CD4-positive, alpha-beta T cell treated with Interleukin-6 at 100 ng/mL for 8 hours (primary cell): Measurements from ENCODE around the gene ASTN1.

Experiments used
- DNase-seq: peaks from one replicate; pipeline ENCODE4 v3.0.0-alpha.2; 2020; ENCODE audit warnings: mixed read lengths, low spot score

The ASTN1 gene

GRCh38 chr1:176993587-176993986 lies 170.9 kb downstream of the ASTN1 start:
- DNase-seq: no peak

- DNase-seq: no peak
Observed at GRCh38 chr1:176989754-176990153, 174.8 kb downstream of the ASTN1 start.

DNA sequence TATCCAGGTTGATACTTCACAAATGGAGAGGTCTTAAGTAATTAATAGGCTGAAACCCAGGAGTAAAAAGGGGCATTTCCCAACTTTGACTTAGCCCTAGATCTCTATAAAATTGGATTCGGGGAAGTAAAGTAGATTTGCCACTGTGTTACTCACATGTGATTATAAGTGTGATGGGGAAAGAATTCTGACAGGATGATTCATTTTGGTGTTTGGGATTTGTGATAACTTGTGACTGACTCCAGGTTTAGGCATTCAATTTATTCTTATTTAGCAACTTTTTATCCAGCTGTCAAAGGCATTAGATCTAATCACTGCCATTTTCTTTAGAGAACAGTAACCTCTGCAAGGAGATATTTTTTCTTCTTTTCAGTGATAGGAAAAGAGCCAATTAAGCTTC lies 175.5 kb downstream of the ASTN1 start:
- DNase-seq: no peak

- no peak for DNase-seq
Observed at GRCh38 chr1:176987016-176987415, 177.5 kb downstream of the ASTN1 start.

DNA sequence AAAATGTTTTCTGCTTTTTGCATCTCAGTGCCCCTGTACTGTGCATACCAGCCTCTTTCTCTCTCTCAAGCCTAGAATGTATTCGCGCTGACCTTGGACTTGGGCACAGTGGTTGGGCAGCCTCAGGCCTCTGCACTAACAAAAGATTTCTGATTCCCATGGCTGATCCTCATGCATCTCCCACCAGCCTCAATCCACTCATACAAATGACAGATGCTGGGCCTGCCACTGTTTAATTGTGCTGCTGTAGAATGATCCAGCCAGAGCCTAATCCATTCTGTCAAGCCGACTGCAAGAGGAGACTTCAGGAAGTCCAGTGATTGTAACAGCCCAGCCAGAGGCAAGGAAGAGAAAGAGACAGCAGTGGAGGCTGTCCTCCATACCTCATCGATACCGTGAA lies 180.8 kb downstream of the ASTN1 start:
- DNase-seq: no peak

DNA sequence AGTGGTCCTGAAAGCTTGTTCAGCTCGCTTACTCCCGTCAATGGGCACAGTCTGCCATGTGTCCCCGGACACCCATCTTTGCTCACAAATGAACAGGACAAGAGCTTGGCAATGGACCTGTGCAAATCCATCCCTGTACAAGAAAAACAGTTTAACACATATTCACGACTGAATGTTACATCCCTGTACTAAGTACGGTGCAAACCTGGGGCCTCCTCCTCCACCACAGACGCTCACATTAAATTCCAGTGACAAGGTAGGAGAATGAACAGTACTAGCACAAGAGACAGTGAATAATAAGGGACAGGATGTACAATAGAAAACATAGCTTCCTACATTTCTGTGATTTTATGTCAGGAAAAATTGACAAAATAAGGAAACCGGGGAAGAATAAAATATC lies 187.7 kb downstream of the ASTN1 start:
- no peak for DNase-seq

DNA sequence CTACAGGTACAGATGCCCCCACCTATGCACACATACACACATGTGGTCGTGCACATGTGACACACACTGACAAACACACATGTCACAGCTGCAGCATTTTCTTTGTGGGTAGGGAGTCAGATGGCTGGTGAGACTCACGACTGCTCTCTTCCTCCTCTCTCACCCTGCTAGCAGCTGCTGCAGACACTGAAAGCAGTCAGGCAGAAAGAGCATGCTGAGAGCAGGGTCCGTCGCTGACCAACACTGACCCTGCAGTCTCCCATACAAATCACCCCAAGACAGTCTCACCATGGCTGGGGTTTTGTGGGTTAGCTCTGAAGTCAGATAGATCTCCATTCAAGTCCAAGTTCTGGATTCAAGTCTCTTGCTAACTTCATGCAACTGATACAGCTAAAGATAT lies 188.3 kb downstream of the ASTN1 start:
- DNase-seq: no peak

DNA sequence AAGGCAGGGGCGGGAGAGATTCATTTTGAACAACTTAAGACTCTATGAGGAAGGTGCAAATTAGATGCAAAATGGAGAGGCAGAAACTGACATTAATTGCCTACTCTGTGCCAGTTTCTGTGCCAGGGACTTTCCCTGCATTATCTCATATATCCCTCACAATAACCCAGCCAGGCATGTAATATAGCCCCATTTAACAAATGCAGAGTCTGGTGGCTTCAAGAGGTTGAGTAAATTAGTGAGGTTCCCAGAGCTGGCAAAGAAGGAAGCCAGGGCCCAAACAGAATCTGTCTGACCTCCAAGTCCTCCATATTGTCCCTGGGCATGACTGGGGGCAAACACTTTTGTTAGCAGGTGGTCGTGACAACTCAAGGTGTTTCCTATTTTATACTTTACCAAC lies 199.8 kb downstream of the ASTN1 start:
- no peak for DNase-seq

DNA sequence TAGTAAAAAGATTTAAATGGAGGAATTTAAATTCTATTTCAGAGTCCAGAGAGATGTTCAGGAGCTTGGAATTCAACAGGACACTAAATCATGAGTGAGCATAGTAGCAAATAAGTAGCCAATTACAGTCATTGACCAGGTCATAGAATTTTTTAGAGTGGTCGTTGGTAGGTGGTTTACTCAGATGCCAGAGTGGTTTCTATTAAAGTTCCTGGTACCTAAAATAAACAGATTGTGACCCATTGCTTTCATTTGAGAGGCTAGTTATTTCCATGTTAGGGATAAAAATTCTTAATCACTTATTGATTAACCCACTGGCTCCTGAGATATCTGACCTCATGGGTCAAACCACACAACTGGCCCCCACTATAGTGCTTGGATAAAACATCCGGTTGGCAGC lies 201.3 kb downstream of the ASTN1 start:
- no peak for DNase-seq

DNA sequence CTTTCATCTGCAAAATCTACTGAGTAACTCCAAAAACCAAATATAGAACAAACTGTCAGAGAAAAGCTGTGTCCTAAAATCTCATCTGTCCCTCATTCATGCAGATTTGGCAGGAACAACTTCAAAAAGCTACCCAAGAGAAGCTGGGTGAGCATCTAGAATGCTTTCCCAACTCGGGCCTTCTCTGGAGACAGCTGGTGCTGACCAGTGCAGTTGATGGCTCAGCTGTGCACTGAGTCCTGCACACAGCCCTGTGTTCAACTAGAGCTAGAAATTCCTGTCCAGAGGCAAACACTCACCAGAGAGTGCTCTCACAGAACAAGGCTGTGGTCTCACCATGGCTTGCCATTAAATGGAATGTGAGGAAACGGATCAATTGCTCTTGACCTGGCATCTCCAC lies 202.8 kb downstream of the ASTN1 start:
- DNase-seq: no peak

DNA sequence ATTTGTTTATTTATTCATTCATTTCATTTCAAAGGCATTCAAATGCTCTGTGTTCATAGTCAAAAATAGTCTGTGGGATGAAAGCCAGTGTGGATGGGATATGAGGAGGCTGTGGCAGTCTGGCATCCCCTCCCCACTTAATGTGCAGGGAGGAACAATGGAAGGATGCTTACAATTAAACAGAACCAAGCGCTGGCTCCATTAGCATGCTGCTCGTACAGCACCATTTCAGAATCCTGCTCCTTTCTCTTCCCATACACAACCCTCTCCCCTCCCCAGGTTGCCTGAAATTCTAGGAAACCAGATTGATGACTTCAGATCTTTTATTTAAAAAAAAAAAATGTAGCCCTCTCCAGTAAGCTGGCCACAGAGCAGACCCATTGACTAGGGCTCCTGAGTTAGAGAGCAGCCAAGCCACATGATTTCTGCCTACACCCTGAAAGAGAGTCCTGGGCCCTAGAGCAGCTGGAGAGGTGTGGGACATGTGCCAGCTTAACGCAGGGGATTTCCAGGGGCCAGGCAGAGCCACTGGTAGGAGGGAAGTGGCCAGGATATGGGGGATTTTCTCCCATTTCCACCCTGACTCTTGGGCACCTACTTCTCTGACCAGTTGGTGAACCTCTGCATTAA lies 205.2 kb downstream of the ASTN1 start:
- DNase-seq: no peak

DNA sequence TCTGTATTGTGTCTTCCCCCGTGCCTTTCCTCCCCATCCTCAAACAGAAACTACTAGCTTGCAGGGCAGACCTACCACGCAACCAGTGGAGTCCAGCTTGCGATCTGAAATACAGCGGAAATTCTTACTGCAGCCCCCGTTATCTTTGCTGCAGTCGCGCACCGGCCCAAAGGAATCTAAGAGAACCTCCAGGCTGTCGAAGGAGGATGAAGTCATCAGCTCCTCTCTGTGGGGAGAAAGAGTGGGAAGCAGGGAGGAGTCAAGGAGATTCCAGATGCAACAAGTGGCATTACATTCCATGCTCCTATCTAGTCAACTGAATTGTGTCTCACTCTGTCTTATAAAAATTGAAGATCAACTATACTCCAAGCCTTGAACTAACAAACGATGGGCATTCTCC lies 206.9 kb downstream of the ASTN1 start:
- DNase-seq: no peak

DNA sequence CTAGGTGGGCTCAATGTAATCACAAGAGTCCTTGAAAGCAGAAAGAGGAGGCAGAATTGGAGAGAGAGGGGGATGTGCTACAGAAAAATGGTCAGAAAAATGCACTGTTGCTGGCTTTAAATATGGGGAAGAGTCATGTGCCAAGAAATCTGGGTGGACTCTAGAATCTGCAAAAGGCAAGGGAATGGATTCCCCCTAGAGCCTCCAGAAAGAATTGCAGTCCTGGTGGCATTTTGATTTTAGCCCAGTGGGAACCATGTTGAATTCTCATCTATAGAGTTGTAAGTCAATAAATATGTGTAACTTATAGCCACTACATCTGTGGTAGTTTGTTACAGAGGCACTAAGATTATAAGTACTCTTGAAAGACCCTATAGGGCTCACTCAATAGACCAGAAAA lies 210.3 kb downstream of the ASTN1 start:
- DNase-seq: no peak

DNA sequence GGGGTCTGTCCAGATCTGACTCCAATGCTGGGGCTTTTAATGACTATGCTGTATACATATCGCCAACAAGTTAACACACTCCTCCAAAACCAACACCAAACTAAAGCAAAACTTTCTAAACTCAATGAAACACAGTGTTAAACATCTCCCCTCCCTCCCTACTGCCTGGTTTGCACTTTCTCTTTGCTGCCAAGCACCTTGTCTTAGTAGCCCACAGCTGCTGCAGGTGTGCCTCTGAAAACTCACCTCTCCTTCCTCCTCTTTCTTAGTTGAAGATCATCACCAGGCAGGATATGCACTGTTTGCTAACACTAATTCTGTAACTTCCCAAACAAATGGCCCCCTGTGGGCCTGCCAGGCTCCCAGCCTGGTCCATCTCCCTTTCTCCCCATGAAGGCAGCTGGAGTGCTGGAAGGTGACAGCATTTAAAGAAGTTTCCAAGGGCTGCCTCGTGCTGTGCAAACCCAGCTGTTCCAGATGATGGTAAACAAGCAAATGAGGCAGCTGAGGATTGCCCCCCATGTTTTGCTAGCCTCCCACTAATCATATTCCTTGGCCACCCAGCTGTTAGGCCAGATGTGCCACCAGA lies 213.7 kb downstream of the ASTN1 start:
- DNase-seq: no peak

DNA sequence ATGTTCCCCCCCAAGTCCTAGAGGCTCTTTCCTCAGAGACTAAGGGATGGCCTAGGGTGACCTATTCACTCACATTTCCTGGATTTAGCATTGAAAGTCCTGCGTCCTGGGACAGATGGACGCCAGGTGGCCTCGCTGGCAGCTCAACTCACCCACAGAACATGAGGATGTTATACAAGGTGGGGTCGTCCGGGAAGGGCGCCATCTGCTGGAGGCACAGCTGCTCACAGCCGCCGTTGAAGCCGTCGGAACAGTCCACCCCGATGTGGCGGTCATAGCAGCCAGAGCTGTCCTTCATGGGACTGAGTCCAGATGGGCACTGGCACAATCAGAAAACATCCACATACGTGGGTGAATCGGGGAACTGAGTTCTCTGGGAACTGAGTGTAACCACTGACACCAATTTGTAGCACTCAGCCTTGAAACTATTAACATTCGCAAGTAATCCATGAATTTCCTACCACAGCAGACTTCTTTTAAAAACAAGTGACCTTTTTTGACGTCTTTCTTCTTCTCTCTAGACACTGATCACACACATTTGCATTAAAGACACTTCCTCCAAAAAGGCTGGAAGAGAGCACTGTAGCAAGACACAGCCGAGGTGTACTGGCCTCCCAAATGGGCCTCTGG lies 215.4 kb downstream of the ASTN1 start:
- DNase-seq: no peak

GRCh38 chr1:176944606-176945005 lies 219.9 kb downstream of the ASTN1 start:
- no peak for DNase-seq

- no peak for DNase-seq
Observed at GRCh38 chr1:176943783-176944182, 220.7 kb downstream of the ASTN1 start.

GRCh38 chr1:176942346-176942745 lies 222.2 kb downstream of the ASTN1 start:
- no peak for DNase-seq

GRCh38 chr1:176939993-176940392 lies 224.5 kb downstream of the ASTN1 start:
- DNase-seq: no peak

DNA sequence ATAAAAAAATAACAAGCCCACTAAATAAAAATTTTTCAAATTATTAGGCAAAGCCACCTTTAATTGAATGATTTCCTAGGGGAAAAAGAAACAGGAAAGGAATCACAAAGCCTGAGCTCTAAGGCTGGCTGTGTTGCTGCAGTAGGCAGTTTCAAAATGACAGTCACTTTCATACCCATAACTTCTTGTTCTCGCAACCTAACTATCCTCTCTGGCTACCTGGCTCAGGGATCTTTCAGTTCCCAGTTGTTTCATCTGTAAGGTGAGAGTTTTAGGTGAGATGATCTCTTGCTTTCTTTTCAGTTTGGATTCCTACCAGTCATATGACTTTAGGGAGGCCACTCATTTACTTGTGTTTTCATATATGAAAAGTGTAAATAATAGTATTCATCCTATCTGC lies 226.1 kb downstream of the ASTN1 start:
- no peak for DNase-seq

GRCh38 chr1:176934370-176934769 lies 230.1 kb downstream of the ASTN1 start:
- DNase-seq: no peak

- DNase-seq: no peak
Observed at GRCh38 chr1:176932114-176933104, 232.1 kb downstream of the ASTN1 start.

DNA sequence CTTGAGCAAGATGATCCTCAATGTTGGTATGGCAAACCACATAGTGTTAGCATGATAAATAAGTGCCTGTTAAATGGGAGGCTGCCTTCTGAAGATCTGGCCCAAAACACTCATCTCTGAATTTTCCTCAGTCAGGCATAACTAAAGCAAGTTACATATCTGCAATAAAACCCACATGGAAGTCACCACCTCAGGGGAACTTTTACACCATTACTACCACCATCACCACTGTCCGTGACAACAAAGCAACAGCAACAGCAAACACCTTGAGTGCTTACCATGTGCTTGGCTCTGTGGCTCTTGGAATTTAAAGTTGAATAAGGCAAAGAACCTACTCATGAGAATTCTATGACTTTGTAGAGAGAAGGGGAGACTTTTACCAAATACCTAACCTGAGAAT lies 233.0 kb downstream of the ASTN1 start:
- no peak for DNase-seq
